Measurements from ENCODE around the gene UBR7.

Gene UBR7

DNA sequence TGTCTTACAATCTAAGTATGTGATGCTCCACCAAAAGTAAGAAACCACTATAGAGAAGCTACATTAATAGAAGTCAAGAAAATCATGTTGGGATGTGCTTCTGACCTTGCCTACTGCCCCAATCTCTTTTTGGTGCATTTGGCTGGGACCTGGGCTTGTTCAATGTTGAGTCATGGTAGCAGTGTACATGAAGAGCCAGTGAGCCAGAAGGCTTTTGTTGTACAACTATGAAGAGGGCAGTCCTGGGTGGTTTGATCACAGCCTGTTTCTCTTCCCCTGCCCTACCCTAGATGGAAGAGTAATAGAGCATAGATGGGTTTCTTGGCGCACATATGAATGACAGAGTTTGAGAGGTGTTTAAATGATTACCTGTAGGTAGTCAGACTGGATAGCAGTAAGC lies 56.4 kb downstream of the UBR7 start:
- TF ChIP-seq, protein P1, sequence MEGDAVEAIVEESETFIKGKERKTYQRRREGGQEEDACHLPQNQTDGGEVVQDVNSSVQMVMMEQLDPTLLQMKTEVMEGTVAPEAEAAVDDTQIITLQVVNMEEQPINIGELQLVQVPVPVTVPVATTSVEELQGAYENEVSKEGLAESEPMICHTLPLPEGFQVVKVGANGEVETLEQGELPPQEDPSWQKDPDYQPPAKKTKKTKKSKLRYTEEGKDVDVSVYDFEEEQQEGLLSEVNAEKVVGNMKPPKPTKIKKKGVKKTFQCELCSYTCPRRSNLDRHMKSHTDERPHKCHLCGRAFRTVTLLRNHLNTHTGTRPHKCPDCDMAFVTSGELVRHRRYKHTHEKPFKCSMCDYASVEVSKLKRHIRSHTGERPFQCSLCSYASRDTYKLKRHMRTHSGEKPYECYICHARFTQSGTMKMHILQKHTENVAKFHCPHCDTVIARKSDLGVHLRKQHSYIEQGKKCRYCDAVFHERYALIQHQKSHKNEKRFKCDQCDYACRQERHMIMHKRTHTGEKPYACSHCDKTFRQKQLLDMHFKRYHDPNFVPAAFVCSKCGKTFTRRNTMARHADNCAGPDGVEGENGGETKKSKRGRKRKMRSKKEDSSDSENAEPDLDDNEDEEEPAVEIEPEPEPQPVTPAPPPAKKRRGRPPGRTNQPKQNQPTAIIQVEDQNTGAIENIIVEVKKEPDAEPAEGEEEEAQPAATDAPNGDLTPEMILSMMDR (conservative IDR thresholded peaks at IDR 0.05; ENCODE audit: low read depth) = no peak
- POLR2A ChIA-PET (ENCODE audit: low non-redundant PET) = no interaction called here
- CTCF ChIA-PET = no interaction called here
- DNase-seq (ENCODE audit: low spot score) = no peak
- H3K27ac ChIP-seq = no peak overlapping the region

GRCh38 chr14:93266127-93266526 lies 59.1 kb downstream of the UBR7 start:
- POLR2A ChIA-PET (ENCODE audit: low non-redundant PET) = interaction anchor here (0.7 kb wide), 1 partner anchor 14 kb away, joined by 3 read pairs; no protein-coding TSS in a partner anchor
- CTCF ChIA-PET = no interaction called here
- TF ChIP-seq, protein P1 (conservative IDR thresholded peaks at IDR 0.05; ENCODE audit: low read depth) = no peak
- H3K27ac ChIP-seq = no peak overlapping the region
- DNase-seq (ENCODE audit: low spot score) = no peak

DNA sequence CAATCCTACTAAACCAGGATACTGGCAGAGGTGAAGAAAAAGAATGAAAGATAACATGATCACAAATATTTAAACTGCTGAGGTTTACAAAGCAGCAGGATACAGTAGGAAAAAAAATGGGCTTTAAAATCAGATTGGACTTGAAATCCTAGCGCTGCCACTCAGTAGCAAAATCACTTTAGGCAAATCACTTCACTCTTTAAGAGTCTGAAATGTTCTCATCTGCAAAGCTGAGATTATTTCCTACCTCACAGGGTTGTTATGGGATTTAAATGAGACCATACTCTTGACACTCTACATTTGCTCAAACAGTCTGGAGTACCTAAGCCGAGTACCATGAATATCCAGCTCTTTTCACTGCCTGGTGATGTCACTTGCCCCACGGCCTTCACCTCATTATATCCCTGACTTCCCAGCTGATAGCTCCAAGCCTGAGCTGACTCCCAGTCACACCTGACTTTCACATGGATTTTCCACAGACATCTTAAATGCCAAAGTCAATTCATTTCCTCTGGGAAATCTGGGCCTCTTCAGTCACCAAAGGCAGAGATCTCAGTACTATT lies 60.2 kb downstream of the UBR7 start:
- DNase-seq (ENCODE audit: low spot score) = no peak
- POLR2A ChIA-PET (ENCODE audit: low non-redundant PET) = no interaction called here
- CTCF ChIA-PET = interaction anchor here (0.5 kb wide), 1 partner anchor 1642 kb away, joined by 3 read pairs; no protein-coding TSS in a partner anchor
- TF ChIP-seq, protein P1 (conservative IDR thresholded peaks at IDR 0.05; ENCODE audit: low read depth) = no peak
- H3K27ac ChIP-seq = no peak overlapping the region

- ChIA-PET CTCF (no interaction called here), POLR2A (ENCODE audit: low non-redundant PET) (no interaction called here)
- no peak for DNase-seq (ENCODE audit: low spot score)
- no peak overlapping the region for H3K27ac ChIP-seq
- TF ChIP-seq, protein P1 (conservative IDR thresholded peaks at IDR 0.05; ENCODE audit: low read depth) = no peak
These were observed 61.4 kb downstream of the UBR7 start for GRCh38 chr14:93268406-93268805.

- TF ChIP-seq, protein P1 (conservative IDR thresholded peaks at IDR 0.05; ENCODE audit: low read depth) = no peak
- ChIA-PET CTCF (interaction anchor here (0.7 kb wide), 1 partner anchor 349 kb away, joined by 9 read pairs; no protein-coding TSS in a partner anchor), POLR2A (ENCODE audit: low non-redundant PET) (no interaction called here)
- no peak overlapping the region for H3K27ac ChIP-seq
- no peak for DNase-seq (ENCODE audit: low spot score)
These were observed 62.4 kb downstream of the UBR7 start for GRCh38 chr14:93269341-93270068.

GRCh38 chr14:93271111-93271510 lies 64.1 kb downstream of the UBR7 start:
- TF ChIP-seq, protein P1 (conservative IDR thresholded peaks at IDR 0.05; ENCODE audit: low read depth) = no peak
- ChIA-PET POLR2A (ENCODE audit: low non-redundant PET) (no interaction called here), CTCF (no interaction called here)
- no peak for DNase-seq (ENCODE audit: low spot score)
- no peak overlapping the region for H3K27ac ChIP-seq

Measured in RWPE1 (cell line).